Karpas-422 (cell line): ENCODE data around the gene BCAS4. TPM values are rescaled to one million over a fixed set of nuclear protein-coding genes. Genes with fewer than 3 reads are reported as not detected.

Experiments
- DNase-seq: peaks from one replicate; pipeline ENCODE4 v3.0.0-alpha.2; 2015
- H2AFZ ChIP-seq: fragments of 200-600 bp; sonication (generic); 2 replicates; pipeline ENCODE4 v1.6.1; 2014; ENCODE audit warnings: antibody characterized with exemption, low read length, mixed read lengths
- H3K27ac ChIP-seq: fragments of 200-600 bp; sonication (generic); 2 replicates; pipeline ENCODE4 v1.5.1; 2014; ENCODE audit warnings: mild to moderate bottlenecking, low read length, moderate library complexity
- H3K27me3 ChIP-seq: fragments of 200-600 bp; sonication (generic); 2 replicates; pipeline ENCODE4 v1.6.1; 2014; ENCODE audit warnings: low read length, mixed read lengths
- H3K36me3 ChIP-seq: fragments of 200-600 bp; sonication (generic); 2 replicates; pipeline ENCODE4 v1.6.1; 2014; ENCODE audit warnings: low read length, mixed read lengths; ENCODE audit not compliant: insufficient read depth
- H3K4me1 ChIP-seq: fragments of 200-600 bp; sonication (generic); 2 replicates; pipeline ENCODE4 v1.6.1; 2014; ENCODE audit warnings: mild to moderate bottlenecking, low read length, mixed read lengths
- H3K4me2 ChIP-seq: fragments of 200-600 bp; sonication (generic); 2 replicates; pipeline ENCODE4 v1.6.1; 2014; ENCODE audit warnings: low read length, low read depth, mild to moderate bottlenecking; ENCODE audit not compliant: poor library complexity, severe bottlenecking
- H3K4me3 ChIP-seq: fragments of 200-600 bp; sonication (generic); 2 replicates; pipeline ENCODE4 v1.5.1; 2014; ENCODE audit warnings: mild to moderate bottlenecking, antibody characterized with exemption, low read length, mixed read lengths
- H3K79me2 ChIP-seq: fragments of 200-600 bp; sonication (generic); 2 replicates; pipeline ENCODE4 v1.6.1; 2014; ENCODE audit warnings: mild to moderate bottlenecking, low read length, mixed read lengths
- H3K9ac ChIP-seq: fragments of 200-600 bp; sonication (generic); 2 replicates; pipeline ENCODE4 v1.6.0; 2014; ENCODE audit warnings: low read length
- H3K9me2 ChIP-seq: fragments of 200-600 bp; sonication (generic), shearing (Covaris generic); replicated peaks from 2 replicates; pipeline ENCODE4 v1.6.0; 2014; ENCODE audit warnings: mild to moderate bottlenecking, low read length, moderate library complexity; ENCODE audit not compliant: insufficient read depth
- H3K9me3 ChIP-seq: fragments of 300-700, 200-600 bp; sonication (generic); 2 replicates; pipeline ENCODE4 v1.6.1; 2014; ENCODE audit warnings: low read length, mixed read lengths
- H4K20me1 ChIP-seq: fragments of 200-600 bp; sonication (generic); 2 replicates; pipeline ENCODE4 v1.6.1; 2014; ENCODE audit warnings: mild to moderate bottlenecking, antibody characterized with exemption, low read length, low read depth; ENCODE audit not compliant: insufficient read depth
- total RNA-seq: library from RNA; depleted of rRNA; stranded (reverse); fragments of >200 nt; shearing (Covaris generic); gene quantifications from 2 replicates; pipeline ENCODE4 v1.2.3, GENCODE V29; 2014; ENCODE audit warnings: low replicate concordance

The BCAS4 gene
- total RNA-seq, 1 experiment from 2014 or later = 191 TPM

DNA sequence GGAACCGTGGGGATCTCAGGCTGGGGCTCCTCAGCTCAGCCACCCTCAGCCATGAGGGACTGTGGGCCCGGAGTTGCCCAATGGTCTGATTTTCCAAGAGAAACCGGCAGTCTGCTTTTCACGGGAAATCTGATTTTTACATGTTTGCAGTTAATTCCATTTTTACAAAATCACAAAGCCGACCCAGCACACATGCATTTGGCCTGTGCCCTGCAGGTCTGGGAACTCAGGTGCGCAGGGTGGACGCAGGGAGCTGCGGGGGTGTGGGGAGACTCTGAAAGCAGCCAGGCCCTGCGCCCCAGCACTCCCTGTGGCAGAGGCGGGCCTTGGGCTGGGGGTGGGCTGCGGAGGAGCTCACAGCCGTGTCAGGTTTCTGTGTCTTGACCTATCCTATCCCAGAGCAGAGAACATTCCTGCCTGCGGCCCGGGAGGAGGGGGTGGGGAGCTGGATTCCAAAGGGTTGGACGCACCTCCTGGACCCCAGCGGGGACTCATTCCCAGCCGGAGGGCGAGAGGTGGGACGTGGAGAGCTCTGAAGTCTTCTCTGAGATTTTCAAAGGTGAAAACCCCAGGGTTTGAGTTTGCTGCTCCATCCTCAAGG lies 75.8 kb downstream of the BCAS4 start:
- H3K4me2 ChIP-seq = no peak overlapping the region
- H3K9ac ChIP-seq = no peak overlapping the region
- DNase-seq = no peak
- no peak overlapping the region for H2AFZ ChIP-seq
- no peaks in the 10 kb centered on the region for H3K9me2 ChIP-seq
- peaks cover 22% of the 10 kb centered on the region for H3K4me1 ChIP-seq
- H3K4me3 ChIP-seq = no peak overlapping the region
- peak overlapping the region; percentile 39; the same call in 1 of the 2 replicates for H3K27ac ChIP-seq
- H4K20me1 ChIP-seq = peaks cover 11% of the 10 kb centered on the region; the same call in 1 of the 2 replicates
- H3K79me2 ChIP-seq = peaks cover 62% of the 10 kb centered on the region
- no peaks in the 10 kb centered on the region for H3K9me3 ChIP-seq
- peaks cover 15% of the 10 kb centered on the region for H3K36me3 ChIP-seq
- no peaks in the 10 kb centered on the region for H3K27me3 ChIP-seq

DNA sequence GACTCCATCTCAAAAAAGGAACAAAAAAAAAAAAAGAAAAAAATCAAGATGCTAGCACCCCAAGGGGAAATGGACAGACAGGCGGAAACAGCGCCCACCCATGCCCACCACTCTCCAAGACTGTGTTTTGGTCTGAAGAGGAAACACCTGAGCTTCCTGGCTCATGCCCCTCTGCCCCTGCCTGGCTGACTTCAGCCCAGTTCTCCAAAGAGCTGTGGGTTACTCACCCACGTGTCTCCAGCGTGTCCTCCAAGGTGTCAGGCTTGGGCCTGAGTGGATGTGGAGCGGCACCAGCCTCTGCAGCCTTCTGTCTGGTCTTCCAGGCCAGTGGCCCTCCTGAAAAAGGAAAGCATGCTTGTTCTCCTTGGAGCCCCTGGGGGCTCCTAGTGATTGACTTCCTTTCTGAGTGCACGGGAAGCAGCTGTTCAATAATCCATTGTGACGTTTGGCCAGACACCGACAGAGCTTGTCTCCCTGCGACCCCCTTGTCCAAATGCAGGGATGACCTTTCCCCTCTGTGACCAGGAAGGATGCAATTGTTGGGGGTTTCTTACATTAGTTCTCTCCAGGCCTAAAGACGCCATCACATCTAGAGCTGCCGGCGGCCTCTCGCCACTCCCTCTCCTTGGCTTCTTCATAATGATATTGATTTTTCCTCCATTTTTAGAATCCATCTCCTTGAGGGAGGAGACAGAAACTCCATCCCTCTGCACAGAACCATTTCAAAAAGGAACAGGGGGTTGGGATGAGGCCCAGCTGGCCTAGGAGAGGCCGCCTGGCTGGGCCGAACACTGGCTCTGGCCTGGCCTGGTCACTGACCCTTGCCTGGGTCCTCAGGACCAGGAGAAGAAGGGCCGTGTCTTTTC lies 77.9 kb downstream of the BCAS4 start:
- DNase-seq = no peak
- Histone ChIP-seq H3K27ac (no peak overlapping the region), H3K9ac (no peak overlapping the region)

DNA sequence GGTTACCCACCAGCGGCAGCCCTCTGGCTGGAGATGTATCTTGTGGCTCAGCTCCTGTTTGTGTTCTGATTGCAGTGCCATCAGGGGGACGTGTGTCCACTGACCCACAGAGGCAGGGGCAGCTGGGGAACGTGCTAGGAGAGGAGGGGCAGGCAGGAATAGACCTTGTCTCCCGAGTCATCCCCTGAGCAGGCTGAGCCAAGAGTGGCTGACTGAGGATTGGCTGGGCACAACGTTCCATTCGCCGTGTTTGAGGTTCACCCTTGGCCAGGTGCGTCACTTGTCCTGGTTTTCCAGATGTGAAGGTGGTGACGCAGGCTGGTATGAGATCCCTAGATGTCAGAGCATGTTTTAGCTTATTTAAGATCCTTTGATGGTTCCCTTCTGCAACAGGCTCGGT lies 78.7 kb downstream of the BCAS4 start:
- peaks cover 22% of the 10 kb centered on the region for H3K4me1 ChIP-seq
- H3K9ac ChIP-seq = no peak overlapping the region
- no peak overlapping the region for H3K4me2 ChIP-seq
- no peak for DNase-seq
- H3K27me3 ChIP-seq = no peaks in the 10 kb centered on the region
- peaks cover 39% of the 10 kb centered on the region for H3K79me2 ChIP-seq
- peaks cover 15% of the 10 kb centered on the region; the same call in 1 of the 2 replicates for H4K20me1 ChIP-seq
- H3K36me3 ChIP-seq = peaks cover 26% of the 10 kb centered on the region
- no peak overlapping the region for H3K27ac ChIP-seq
- no peaks in the 10 kb centered on the region for H3K9me3 ChIP-seq
- H3K9me2 ChIP-seq = no peaks in the 10 kb centered on the region
- no peak overlapping the region for H3K4me3 ChIP-seq
- H2AFZ ChIP-seq = no peak overlapping the region

More for the DNA sequence above, 77.9 kb downstream of the BCAS4 start:
- H3K79me2 ChIP-seq = peaks cover 44% of the 10 kb centered on the region
- no peak overlapping the region for H2AFZ ChIP-seq
- H4K20me1 ChIP-seq = peaks cover 15% of the 10 kb centered on the region; the same call in 1 of the 2 replicates
- peaks cover 24% of the 10 kb centered on the region for H3K36me3 ChIP-seq
- H3K9me2 ChIP-seq = no peaks in the 10 kb centered on the region
- H3K9me3 ChIP-seq = no peaks in the 10 kb centered on the region
- H3K27me3 ChIP-seq = no peaks in the 10 kb centered on the region
- H3K4me1 ChIP-seq = peaks cover 22% of the 10 kb centered on the region
- no peak overlapping the region for H3K4me2 ChIP-seq
- no peak overlapping the region for H3K4me3 ChIP-seq

DNA sequence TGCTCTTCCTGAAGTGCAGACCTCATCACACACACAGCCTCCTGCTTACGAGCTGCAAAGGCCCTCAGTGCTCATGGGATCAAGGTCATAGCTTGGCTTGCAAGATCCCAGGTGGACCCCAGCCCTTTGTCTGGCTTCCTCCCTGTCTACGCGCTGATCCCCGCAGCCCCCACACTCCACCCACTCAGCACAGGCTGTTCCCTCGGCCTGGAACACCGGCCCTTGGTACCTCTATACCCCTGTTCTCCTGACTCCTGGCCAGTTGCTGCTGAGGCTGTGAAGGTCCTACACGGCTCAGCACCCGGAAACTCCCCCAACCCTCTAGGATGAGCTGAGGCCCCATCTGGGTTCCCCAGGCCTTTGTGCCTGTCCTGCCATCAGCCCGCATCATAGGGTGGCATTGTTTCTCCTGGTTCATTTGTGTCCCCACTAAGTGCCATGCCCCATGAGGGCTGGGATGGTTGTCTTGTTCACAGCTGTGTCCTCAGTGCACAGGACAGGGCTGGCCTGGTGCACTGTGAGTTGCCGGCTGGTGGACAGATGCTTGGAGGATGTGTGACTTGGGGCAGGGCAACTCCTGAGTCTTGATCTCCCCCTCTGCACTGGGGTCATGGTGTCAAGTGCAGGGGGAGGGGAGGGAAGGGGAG lies 79.4 kb downstream of the BCAS4 start:
- H3K4me1 ChIP-seq = peaks cover 17% of the 10 kb centered on the region
- no peak for DNase-seq
- H3K9me2 ChIP-seq = no peaks in the 10 kb centered on the region
- peaks cover 15% of the 10 kb centered on the region; the same call in 1 of the 2 replicates for H4K20me1 ChIP-seq
- no peak overlapping the region for H3K9ac ChIP-seq
- H3K79me2 ChIP-seq = peaks cover 32% of the 10 kb centered on the region
- peaks cover 30% of the 10 kb centered on the region for H3K36me3 ChIP-seq
- H3K27ac ChIP-seq = no peak overlapping the region
- no peaks in the 10 kb centered on the region for H3K9me3 ChIP-seq
- no peaks in the 10 kb centered on the region for H3K27me3 ChIP-seq
- H3K4me3 ChIP-seq = no peak overlapping the region
- H3K4me2 ChIP-seq = no peak overlapping the region
- H2AFZ ChIP-seq = no peak overlapping the region

DNA sequence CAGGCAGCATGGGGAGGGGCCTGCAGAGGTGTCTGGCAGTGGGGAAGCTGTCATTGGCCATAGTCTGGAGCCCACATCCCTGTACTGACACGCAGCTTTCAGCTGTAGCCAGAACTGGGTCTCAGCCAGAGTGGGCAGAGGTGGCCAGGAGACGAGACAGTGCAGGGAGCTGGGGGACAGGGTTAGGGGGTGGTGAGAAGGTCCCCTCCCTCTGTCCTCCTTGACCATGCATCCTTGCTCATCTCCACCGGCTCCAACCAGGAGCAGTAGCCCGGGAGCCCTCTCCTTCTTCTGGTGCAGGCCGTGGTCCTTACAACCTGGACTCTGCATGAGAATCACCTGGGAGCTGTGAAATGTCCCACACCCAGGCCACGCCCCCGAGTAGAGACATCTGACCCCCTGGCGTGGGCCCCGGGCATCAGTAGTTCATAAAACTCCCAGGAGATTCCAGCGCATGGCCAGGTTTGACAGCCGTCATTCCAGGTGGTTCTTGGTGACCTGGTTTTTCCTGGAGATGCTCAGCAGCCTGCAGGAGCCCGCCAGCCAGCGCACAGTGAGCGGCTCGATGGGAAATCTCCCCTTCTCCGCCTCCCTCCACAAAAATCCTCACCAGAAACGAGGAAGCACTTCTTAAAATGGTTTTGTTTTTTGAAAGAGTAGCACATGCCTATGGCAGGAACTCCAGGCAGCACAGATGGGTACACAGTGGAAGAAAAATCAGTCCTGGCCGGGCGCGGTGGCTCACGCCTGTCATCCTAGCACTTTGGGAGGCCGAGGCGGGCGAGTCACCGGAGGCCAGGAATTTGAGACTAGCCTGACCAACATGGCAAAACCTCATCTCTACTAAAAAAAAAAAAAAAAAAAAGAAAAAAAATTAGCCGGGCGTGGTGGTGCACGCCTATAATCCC lies 80.2 kb downstream of the BCAS4 start:
- Histone ChIP-seq H3K79me2 (peaks cover 28% of the 10 kb centered on the region), H3K9me3 (no peaks in the 10 kb centered on the region), H3K27ac (no peak overlapping the region), H4K20me1 (peaks cover 15% of the 10 kb centered on the region; the same call in 1 of the 2 replicates), H3K9me2 (no peaks in the 10 kb centered on the region), H3K36me3 (peaks cover 35% of the 10 kb centered on the region), H3K4me1 (peaks cover 15% of the 10 kb centered on the region), H2AFZ (no peak overlapping the region), H3K9ac (no peak overlapping the region), H3K4me2 (no peak overlapping the region), H3K27me3 (no peaks in the 10 kb centered on the region), H3K4me3 (no peak overlapping the region)
- DNase-seq = no peak

DNA sequence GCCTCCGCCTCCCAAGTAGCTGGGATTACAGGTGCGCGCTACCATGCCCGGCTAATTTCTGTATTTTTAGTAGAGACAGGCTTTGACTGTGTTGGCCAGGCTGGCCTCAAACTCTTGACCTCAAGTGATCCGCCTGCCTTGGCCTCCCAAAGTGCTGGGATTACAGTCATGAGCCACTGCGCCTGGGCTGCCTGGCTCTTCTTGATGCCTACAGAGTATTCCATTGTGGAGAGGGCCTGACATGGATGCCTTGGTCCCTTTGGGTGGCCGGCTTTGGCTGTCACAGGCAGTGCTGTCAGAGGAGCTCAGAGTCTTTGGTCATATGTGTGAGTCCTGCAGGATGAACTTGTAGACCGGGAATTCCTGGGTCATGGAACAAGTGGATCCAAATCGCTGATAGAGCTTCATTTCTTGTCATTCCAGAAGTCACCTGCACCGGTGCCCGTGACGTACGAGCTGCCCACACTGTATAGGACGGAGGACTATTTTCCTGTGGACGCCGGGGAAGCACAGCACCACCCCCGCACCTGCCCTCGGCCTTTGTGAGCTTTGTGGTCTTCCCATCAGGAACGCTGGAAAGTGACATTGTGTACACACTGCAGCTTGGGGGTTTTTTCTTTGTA lies 81.3 kb downstream of the BCAS4 start:
- no peak for DNase-seq
- Histone ChIP-seq H3K4me2 (no peak overlapping the region), H3K79me2 (peaks cover 18% of the 10 kb centered on the region), H3K9me2 (no peaks in the 10 kb centered on the region), H3K4me3 (no peak overlapping the region), H3K27me3 (no peaks in the 10 kb centered on the region), H3K36me3 (peaks cover 42% of the 10 kb centered on the region), H2AFZ (no peak overlapping the region), H3K9me3 (no peaks in the 10 kb centered on the region), H3K9ac (no peak overlapping the region), H4K20me1 (peaks cover 15% of the 10 kb centered on the region; the same call in 1 of the 2 replicates), H3K4me1 (peaks cover 6% of the 10 kb centered on the region), H3K27ac (no peak overlapping the region)

DNA sequence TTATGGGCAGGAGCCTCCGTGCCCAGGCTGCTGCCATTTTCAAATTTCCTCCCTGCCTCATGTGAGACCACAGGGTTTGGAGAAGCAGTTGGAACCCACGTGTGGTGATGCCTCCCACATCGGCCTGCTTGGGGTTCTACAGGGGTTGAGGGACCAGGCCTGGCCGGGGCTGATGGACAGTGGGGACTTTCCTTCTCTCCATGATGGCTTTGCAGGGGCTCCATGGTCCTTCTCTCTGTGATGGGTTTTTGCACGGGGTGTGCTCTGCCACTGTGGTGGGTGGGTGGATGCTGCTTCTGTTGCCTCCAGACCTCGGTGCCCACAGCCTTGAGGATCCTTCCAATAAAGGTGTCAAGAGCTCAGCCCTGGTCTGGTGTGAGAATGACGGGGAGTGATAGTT lies 82.0 kb downstream of the BCAS4 start:
- Histone ChIP-seq H3K4me1 (no peaks in the 10 kb centered on the region), H3K4me3 (no peak overlapping the region), H3K9me2 (no peaks in the 10 kb centered on the region), H4K20me1 (peaks cover 15% of the 10 kb centered on the region; the same call in 1 of the 2 replicates), H3K36me3 (peaks cover 46% of the 10 kb centered on the region), H2AFZ (no peak overlapping the region), H3K79me2 (peaks cover 11% of the 10 kb centered on the region), H3K4me2 (no peak overlapping the region), H3K27me3 (no peaks in the 10 kb centered on the region), H3K9me3 (no peaks in the 10 kb centered on the region), H3K27ac (no peak overlapping the region), H3K9ac (no peak overlapping the region)
- DNase-seq = no peak
